Mucosa of descending colon (tissue), 3 donors: Measurements from ENCODE around the gene ALDH9A1. TPM values are rescaled to one million over a fixed set of nuclear protein-coding genes. Genes with fewer than 3 reads are reported as not detected.

Source experiments
- ATAC-seq: fragments of 200-7000 bp; cut with Tn5 transposase; one replicate; pipeline ENCODE4 v1.9.1; 2020; ENCODE audit warnings: mild to moderate bottlenecking, moderate library complexity
- DNase-seq, 3 donors: peaks; one replicate each; pipeline ENCODE4 v3.0.0-alpha.2; 2020
- H3K36me3 ChIP-seq: fragments of 200-600 bp; one replicate; pipeline ENCODE4 v1.8.0; 2021; ENCODE audit warnings: low read depth, mild to moderate bottlenecking
- H3K4me1 ChIP-seq: fragments of 200-600 bp; one replicate; pipeline ENCODE4 v1.8.0; 2021; ENCODE audit warnings: low read depth, mild to moderate bottlenecking
- H3K4me3 ChIP-seq: fragments of 200-600 bp; one replicate; pipeline ENCODE4 v1.8.0; 2021; ENCODE audit warnings: mild to moderate bottlenecking
- H3K9me3 ChIP-seq: fragments of 200-600 bp; one replicate; pipeline ENCODE4 v1.8.0; 2021; ENCODE audit warnings: mild to moderate bottlenecking
- intact Hi-C, 2 donors: fragments of 100-400 bp; cut with DNase I in 1 of 2; cut with micrococcal nuclease in 1 of 2; formaldehyde crosslinking; loops; one replicate each; pipeline versions ENCODE4 v1.11.0 to v1.11.1; 2022; cut with DNase I, micrococcal nuclease
- total RNA-seq, 3 donors: library from RNA; stranded (reverse); fragmentation: NEBNext Ultra II Directional in 2 of 3; extraction: Animal tissue kit (Norgen Biotek cat#: 25700) in 2 of 3; gene quantifications; one replicate each; pipeline versions ENCODE4 v1.2.1 to v1.2.4, GENCODE V29; 2021 to 2023
- TF ChIP-seq, protein P1 (sequence below): fragments of 200-600 bp; IDR thresholded peaks from one replicate; pipeline ENCODE4 v1.8.0; 2022; ENCODE audit warnings: antibody characterized with exemption, mild to moderate bottlenecking
- donor health status: DM: no; HTN: no; CAD: no; lungs with moderate emphysema.
- donor health status: DM: no; HTN: no; CAD: no.
- donor health status: DM: no; HTN: yes; CAD: no.

The ALDH9A1 gene
- total RNA-seq, 3 donors from 2014 or later: 32.6 to 53.1 (median 49.8) TPM

DNA sequence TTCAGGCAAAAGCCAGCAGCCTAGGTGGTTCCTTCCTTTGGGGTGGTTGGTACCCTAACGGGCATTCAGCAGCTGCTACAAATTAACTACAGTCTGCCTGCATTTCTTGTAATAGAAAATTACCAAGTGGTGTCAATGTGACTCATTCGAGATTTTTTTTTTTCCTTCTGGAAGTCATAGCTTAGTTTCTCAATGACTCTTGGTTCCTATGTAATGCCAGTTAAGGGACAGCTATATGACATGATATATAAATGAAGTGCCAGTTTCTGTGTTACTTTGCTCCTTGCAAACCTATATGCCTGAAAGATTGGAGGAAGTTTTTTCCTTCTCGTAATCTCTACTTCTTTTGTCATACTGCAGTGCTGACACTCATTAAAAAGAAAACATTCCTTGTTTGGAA, 64.7 kb downstream of the ALDH9A1 start:
- Histone ChIP-seq H3K9me3 (no peaks in the 10 kb centered on the region), H3K4me1 (peaks cover 30% of the 10 kb centered on the region), H3K4me3 (no peak overlapping the region), H3K36me3 (no peaks in the 10 kb centered on the region)
- intact Hi-C loops: no loop called here
- ATAC-seq: no peak
- TF ChIP-seq, protein P1, sequence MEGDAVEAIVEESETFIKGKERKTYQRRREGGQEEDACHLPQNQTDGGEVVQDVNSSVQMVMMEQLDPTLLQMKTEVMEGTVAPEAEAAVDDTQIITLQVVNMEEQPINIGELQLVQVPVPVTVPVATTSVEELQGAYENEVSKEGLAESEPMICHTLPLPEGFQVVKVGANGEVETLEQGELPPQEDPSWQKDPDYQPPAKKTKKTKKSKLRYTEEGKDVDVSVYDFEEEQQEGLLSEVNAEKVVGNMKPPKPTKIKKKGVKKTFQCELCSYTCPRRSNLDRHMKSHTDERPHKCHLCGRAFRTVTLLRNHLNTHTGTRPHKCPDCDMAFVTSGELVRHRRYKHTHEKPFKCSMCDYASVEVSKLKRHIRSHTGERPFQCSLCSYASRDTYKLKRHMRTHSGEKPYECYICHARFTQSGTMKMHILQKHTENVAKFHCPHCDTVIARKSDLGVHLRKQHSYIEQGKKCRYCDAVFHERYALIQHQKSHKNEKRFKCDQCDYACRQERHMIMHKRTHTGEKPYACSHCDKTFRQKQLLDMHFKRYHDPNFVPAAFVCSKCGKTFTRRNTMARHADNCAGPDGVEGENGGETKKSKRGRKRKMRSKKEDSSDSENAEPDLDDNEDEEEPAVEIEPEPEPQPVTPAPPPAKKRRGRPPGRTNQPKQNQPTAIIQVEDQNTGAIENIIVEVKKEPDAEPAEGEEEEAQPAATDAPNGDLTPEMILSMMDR: no peak
- no peak for DNase-seq

DNA sequence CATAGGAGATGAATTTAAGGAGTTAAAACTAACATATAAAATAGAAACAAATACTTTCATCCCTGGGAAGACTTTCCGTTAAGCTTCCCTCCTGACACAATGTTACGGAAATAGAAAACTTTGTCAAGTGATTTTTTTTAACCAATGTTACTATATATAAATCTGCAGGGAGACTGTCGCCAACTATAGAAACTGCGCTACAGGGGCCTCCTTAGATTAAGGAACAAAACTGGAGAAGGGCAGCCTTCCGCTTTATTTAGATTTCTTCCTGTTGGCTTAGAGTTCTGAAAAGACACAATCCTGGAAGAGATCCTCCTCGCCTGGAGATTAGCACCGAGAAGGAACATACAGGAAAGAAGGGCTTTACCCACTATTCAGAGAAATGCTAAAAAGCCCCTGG, 65.9 kb downstream of the ALDH9A1 start:
- Histone ChIP-seq H3K9me3 (no peaks in the 10 kb centered on the region), H3K4me1 (peaks cover 37% of the 10 kb centered on the region), H3K4me3 (no peak overlapping the region), H3K36me3 (no peaks in the 10 kb centered on the region)
- ATAC-seq (no peak), DNase-seq (no peak)
- TF ChIP-seq, protein P1: no peak
- intact Hi-C loops: no loop called here

DNA sequence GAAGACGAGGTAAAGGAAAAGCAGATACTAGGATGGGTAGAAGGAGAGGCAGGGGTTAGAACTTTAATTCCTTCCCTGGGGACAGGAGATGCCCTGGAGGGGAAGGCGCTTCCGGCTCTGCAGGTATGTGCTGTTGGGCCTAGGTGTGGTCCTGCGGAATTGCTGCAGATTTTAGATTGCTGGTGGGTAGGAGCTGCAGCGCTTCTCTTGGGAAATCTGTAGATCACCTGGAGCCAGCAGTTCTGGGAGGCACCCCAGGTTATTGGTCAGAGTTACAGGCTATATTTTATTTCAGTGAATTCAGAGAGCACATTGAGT, 66.3 kb downstream of the ALDH9A1 start:
- TF ChIP-seq, protein P1: no peak
- H3K4me1 ChIP-seq: peaks cover 37% of the 10 kb centered on the region

DNA sequence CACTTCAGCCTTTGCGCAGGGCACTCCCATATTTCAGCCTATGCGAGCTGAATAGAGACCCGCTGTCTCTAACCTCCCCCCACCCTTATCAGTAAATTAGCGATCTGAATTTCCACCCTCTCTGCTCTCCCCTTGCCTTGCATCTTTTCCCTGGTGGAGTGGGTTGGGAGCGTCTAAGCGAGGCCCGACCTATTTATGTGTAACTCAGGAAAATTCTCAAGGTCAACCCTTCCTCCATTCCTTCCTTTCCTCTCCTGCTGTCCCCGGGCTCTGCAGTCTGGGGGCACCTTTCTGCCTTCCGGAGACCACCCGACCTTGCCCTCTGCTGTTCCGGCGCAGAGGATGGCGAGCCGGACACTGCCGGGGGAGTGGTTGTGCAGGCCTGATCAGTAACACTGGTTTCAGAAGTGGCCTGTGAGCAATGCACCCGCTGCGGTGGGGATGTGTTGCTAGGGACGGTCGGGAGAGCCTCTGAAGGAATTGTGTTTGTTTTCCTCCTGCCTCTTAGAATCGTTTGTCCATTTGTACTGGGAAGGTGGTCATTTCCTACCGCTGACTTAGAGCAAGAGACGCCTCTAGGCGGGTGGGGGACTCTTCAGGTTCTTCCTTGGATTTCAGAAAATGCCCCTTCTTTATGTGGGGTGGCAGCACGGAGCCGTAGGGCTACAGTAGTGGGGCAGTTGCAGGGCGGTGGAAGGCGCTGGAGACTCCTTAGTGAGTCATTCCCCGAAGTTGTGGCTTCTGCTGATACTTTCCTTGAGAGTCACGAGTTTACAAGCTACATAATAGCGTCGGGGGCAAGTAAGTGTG, 66.8 kb downstream of the ALDH9A1 start:
- Histone ChIP-seq H3K4me1 (peaks cover 37% of the 10 kb centered on the region), H3K4me3 (peak overlapping the region; percentile 43), H3K36me3 (no peaks in the 10 kb centered on the region), H3K9me3 (no peaks in the 10 kb centered on the region)
- TF ChIP-seq, protein P1: no peak
- DNase-seq: peak; percentile 64 to 76 (median 72)
- ATAC-seq: peak; percentile 59
- intact Hi-C loops: no loop called here

More for the DNA sequence above, 66.3 kb downstream of the ALDH9A1 start:
- Histone ChIP-seq H3K36me3 (no peaks in the 10 kb centered on the region), H3K4me3 (peak overlapping the region; percentile 43), H3K9me3 (no peaks in the 10 kb centered on the region)
- peak; percentile 65 for DNase-seq
- intact Hi-C loops: no loop called here
- peak; percentile 26 for ATAC-seq

DNA sequence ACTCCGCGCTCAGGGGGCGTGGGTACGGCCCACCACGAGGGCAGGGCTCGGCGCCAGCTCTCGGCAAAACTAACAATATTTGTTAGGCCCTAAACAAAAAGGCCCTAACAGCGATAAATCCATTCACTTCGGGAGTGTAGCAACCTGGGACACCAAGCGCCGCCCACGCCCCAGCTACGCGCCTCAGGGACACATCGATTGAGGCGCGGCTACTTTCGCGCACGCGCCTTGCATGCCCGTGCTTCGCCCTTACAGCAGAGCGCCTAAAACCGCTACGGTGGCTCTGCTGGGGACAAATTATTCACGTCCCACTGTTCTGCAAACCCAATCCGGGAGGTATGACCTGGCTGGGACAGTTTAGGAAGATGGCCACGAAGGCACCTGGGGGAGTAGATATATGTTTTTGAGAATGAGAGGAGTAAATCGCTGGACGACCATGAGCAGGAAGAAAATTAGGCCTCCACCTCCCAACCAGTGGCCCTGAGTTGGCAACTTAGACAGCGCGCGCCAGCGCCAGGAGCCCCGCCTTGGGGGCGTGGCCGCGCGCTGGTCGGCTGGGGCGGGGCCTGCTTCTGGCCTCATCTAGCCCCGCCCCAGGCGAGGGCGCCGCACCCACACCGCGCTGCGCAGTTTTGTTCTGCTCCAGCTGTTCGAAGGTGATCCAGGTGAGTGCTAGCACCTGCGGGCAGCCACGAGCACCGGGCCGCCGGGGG, 67.6 kb downstream of the ALDH9A1 start, which contains the start of gene MGST3:
Gene MGST3 (plus strand): TSS at position 606 of the 713 bp plus-strand sequence. CDS start 18,614 bp downstream, outside the sequence.
- Histone ChIP-seq H3K4me1 (peaks cover 37% of the 10 kb centered on the region), H3K4me3 (peak within 1 kb of the TSS; percentile 43), H3K36me3 (no peaks in the 10 kb centered on the region), H3K9me3 (no peaks in the 10 kb centered on the region)
- DNase-seq (peak; percentile 95 to 98 (median 96)), ATAC-seq (peak; percentile 95)
- TF ChIP-seq, protein P1: no peak
- intact Hi-C loops: no loop called here
